NB4 (cell line): Measurements from ENCODE around the gene GMNC.

ENCODE experiments used
- MYC ChIP-seq: IDR thresholded peaks from 2 replicates; pipeline ENCODE4 v1.6.1; 2011; ENCODE audit warnings: low read depth, low read length
- POLR2A ChIP-seq: IDR thresholded peaks from 2 replicates; pipeline ENCODE4 v1.6.1; 2011; ENCODE audit warnings: mild to moderate bottlenecking; ENCODE audit not compliant: insufficient read length; ENCODE audit errors: extremely low read depth
- TF ChIP-seq, protein P1 (sequence below): IDR thresholded peaks from one replicate; pipeline ENCODE4 v1.5.1; 2012; ENCODE audit warnings: low read depth, low read length
- TF ChIP-seq, protein P2 (sequence below): IDR thresholded peaks from 2 replicates; pipeline ENCODE4 v1.6.1; 2011; ENCODE audit warnings: low read depth, low read length

DNA sequence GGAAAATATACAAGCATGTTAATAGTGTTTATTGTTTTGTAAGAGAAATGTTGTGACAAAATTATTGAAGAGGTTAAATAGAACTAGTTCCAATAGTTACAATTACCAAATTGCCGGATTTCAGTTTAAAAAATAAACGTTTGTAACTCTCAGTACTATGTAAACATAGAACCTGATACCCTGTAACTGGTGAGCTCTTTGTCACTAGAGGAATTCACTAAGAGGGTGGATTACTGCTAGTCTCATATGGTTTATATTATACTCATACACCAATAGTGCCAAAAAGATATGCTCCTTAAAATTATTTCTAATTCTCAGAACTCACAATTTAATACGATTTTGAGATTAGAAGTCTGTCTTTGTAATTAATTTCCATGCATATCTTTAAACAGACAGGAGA is 7.6 kb upstream of the GMNC start:
- TF ChIP-seq POLR2A, result no peak
- TF ChIP-seq, protein P1, sequence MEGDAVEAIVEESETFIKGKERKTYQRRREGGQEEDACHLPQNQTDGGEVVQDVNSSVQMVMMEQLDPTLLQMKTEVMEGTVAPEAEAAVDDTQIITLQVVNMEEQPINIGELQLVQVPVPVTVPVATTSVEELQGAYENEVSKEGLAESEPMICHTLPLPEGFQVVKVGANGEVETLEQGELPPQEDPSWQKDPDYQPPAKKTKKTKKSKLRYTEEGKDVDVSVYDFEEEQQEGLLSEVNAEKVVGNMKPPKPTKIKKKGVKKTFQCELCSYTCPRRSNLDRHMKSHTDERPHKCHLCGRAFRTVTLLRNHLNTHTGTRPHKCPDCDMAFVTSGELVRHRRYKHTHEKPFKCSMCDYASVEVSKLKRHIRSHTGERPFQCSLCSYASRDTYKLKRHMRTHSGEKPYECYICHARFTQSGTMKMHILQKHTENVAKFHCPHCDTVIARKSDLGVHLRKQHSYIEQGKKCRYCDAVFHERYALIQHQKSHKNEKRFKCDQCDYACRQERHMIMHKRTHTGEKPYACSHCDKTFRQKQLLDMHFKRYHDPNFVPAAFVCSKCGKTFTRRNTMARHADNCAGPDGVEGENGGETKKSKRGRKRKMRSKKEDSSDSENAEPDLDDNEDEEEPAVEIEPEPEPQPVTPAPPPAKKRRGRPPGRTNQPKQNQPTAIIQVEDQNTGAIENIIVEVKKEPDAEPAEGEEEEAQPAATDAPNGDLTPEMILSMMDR, result no peak
- TF ChIP-seq, protein P2, sequence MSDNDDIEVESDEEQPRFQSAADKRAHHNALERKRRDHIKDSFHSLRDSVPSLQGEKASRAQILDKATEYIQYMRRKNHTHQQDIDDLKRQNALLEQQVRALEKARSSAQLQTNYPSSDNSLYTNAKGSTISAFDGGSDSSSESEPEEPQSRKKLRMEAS, result no peak
- no peak for TF ChIP-seq MYC
